Measurements from ENCODE around the gene TTC24. TPM values are rescaled to one million over a fixed set of nuclear protein-coding genes. Genes with fewer than 3 reads are reported as not detected.
A peak's percentile ranks its signal among the peaks of the same experiment; 100 is the strongest.
"Not testable (repeated sequence)": the region's sequence is repeated elsewhere in the genome, so short reads cannot be mapped to it uniquely, and the experiment has no call there.

The TTC24 gene
- total RNA-seq, 1 donor from 2014 or later = not detected

GRCh38 chr1:156608036-156608674, 28.6 kb downstream of the TTC24 start:
- peak; percentile 37 for DNase-seq (ENCODE audit: low read depth, low spot score)

- no peak for DNase-seq (ENCODE audit: low read depth, low spot score)
Observed at GRCh38 chr1:156608981-156609380, 29.5 kb downstream of the TTC24 start.

GRCh38 chr1:156610072-156610471, 30.5 kb downstream of the TTC24 start:
- not testable (repeated sequence) for DNase-seq (ENCODE audit: low read depth, low spot score)

- DNase-seq (ENCODE audit: low read depth, low spot score) = no peak
Observed at GRCh38 chr1:156612666-156613065, 33.1 kb downstream of the TTC24 start.

GRCh38 chr1:156615946-156616345, 36.4 kb downstream of the TTC24 start:
- DNase-seq (ENCODE audit: low read depth, low spot score) = no peak

GRCh38 chr1:156616463-156616862, 36.9 kb downstream of the TTC24 start:
- no peak for DNase-seq (ENCODE audit: low read depth, low spot score)

- no peak for DNase-seq (ENCODE audit: low read depth, low spot score)
Observed at GRCh38 chr1:156618853-156619581, 39.5 kb downstream of the TTC24 start, which contains the start of gene HAPLN2. Gene HAPLN2 (plus strand): TSS chr1:156619415. CDS start chr1:156623491, 4,076 bp downstream.

DNA sequence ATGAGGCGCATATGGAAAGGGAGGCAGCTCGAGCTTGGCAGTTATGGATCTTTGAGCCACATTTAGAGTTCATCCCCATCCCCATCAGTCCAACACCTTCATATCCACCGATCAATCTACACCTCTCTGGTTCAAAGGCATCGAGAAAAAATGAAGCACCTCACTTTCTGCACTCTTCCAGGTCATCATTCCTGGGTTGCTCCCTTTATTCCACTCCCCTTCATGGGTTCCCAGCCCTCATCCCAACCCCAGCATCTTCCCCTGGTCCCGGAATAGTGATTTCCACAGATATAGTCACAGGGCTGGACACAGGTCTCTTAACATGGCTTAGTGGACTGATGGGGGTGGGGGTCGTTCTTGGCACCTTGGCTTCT, 40.0 kb downstream of the TTC24 start:
- no peak for DNase-seq (ENCODE audit: low read depth, low spot score)

DNA sequence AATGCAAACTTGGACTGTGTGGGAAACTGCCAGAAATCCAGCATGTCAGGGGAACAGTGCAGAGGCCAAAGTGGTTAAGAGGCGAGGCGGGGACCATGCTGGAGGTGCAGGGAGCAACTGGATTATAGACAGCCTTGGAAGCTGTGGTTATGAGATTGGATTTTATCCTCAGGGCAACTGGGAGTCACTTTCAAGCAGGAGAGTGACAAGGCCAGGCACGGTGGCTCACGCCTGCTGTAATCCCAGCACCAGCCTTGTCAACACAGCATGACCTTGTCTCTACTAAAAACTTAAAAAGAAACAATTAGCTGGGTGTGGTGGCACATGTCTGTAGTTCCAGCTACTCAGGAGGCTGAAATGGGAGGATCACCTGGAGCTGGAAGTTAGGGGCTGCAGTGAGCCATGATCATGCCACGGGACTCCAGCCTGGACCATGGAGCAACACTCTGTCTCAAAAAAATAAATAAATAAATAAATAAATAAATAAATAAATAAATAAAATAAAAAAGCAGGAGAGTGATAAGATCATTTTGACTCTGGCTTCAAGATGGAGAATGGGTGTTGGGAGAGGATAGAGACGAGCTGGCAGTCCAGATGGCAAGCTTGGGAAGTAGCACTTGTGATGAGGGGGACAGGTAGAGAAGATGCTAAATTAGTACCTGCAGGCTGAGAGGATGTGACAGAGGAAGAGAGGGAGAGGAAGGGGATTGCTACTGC, 43.2 kb downstream of the TTC24 start:
- DNase-seq (ENCODE audit: low read depth, low spot score) = no peak

- DNase-seq (ENCODE audit: low read depth, low spot score) = no peak
Observed at GRCh38 chr1:156623946-156624813, 44.7 kb downstream of the TTC24 start.

GRCh38 chr1:156624814-156625435, 45.4 kb downstream of the TTC24 start:
- DNase-seq (ENCODE audit: low read depth, low spot score) = no peak

DNA sequence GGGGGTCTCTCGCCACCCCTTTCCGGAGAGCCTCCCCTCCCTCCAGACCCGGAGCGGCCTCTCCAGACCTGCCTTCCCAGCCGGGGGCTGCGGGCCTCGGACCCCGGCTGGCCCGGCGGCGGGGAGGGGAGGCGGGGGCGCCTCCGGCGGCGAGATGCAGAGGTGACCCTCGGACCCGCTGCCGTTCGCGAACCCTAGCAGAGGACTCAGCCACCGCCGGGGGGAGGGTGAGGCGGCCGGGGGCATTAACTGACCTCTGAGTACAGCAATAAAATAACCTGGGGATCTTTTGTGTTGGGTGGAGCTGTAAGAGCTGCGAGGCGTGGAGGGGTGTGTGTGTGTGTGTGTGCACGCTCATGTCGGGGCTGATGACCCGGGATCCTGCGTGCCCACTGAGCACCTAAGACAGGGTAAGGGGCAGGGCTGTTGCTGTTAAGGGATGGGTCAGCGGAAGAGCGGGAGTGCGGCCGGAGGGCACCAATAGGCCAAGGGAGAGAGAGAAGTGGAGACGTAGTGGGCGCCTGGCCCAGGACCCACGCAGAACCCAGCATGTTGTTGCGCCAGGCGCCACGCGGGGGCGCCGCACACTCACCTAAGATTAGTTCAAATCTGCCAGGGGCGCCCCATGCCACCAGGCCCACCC, 46.0 kb downstream of the TTC24 start:
- DNase-seq (ENCODE audit: low read depth, low spot score) = no peak

DNA sequence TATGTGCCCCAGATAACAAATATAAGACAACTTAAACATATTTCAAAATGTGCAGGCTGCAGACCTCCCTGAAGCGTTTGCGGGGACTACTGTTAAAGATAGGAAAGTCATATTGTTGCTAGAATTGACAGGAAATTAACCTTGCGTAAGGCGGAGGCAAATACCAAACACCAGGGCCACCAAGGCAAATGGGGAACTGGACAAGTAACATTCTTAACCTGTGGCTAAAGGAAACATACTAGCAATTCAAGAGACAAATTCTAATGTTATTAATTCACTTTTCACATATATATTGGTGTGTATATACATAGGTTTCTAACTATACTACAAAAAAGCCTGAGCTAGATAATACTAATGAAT, 46.5 kb downstream of the TTC24 start:
- no peak for DNase-seq (ENCODE audit: low read depth, low spot score)

DNA sequence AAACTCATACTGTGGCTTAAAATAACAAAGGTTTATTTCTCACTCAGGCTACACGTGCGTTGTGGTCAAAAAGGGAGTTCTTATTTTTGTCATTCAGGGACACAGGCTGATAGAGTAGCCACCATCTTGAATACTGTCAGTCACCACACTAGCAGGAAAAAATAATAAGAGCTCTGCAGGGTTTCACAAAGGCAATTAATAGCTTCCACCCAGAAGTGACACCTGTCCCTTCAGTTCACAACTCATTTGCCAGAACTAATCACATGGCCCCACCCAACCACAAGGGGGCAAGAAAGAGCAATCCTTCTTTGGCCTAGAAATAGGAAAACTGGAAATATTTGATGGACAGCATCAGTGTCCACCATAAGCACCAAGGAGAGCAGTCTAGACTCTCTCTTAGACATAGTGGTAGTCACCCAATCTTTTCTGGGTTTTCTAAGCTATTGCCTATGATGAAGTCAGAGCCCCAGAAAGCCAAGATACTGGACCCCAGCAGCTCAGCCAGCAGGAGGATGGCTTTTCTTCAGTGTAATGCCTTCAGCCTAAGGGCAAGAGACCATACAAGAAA, 47.9 kb downstream of the TTC24 start:
- DNase-seq (ENCODE audit: low read depth, low spot score) = no peak

DNA sequence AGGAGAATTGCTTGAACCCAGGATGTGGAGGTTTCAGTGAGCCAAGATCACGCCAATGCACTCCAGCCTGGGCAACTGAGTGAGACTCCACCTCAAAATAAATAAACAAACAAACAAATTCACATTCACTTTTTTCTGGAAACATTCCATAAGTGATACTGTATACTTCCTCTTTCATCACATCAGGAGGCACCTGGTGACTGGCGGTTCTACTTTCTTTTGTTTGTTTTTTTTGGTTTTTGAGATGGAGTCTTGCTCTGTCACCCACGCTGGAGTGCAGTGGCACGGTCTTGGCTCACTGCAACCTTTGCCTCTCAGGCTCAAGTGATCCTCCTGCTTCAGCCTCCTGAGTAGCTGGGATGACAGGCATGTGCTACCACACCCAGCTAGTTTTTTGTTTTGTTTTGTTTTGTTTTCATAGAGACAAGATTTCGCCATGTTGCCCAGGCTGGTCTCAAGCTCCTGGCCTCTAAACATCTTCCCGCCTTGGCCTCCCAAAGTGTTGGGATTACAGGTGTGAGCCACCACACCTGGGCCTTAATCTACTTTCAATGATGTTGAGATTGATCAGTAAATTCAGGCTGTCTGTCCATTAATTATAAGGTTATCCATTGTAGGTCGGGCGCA, 50.4 kb downstream of the TTC24 start:
- no peak for DNase-seq (ENCODE audit: low read depth, low spot score)

DNA sequence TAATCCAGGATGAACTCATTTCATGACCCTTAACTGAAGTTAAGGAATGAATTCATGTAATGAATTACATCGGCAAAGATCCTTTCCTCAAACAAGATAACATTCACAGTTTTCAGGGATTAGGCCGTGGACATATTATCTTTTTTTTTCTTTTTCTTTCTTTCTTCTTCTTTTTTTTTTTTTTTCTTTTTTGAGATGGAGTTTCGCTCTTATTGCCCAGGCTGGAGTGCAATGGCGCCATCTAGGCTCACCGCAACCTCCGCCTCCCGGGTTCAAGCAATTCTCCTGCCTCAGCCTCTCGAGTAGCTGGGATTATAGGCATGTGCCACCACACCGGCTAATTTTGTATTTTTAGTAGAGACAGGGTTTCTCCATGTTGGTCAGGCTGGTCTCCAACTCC, 51.6 kb downstream of the TTC24 start:
- DNase-seq (ENCODE audit: low read depth, low spot score) = not testable (repeated sequence)

DNA sequence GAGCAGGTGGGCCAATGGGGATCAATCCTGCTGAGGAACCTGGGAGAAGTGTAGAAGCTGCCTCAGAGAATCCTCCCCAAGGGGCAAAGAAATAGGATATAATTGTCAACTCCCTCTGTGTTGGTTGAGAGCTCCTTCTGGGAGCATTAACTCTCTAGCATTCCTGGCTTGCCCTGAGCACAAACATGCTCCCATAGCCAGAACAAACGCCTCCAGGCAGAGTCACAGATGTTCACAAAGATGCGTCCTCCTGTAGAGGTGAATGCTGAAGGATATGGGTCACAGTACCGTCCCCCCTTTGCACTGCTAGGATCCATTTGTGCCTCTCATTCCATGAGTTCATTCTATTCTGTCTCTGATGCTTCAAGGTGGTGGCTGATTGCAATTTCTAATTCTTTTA, 52.8 kb downstream of the TTC24 start:
- no peak for DNase-seq (ENCODE audit: low read depth, low spot score)

Measured in pulmonary artery endothelial cell (primary cell).